ENCODE data around the gene UCN2.

Gene UCN2

DNA sequence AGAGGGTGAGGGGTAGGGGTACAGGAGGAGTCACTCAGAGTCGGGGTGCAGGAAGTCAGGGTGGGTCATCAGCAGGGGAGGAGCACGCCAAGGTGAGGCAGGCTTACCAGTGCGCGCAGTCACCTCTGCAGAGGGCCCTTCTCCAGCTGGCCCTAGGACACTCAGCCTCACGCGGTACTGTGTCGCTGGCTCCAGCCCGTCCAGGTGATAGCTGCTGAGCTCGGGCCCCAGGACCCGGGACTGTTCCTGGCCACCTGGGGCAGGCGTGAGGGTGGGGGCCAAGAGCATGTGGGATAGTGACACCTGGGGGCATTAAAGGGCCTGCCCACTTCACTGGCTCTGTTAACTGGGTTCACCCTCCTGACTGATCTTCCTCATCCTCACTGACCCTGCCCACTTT is 24.1 kb upstream of the UCN2 start:
- TF ChIP-seq TAF1 (IDR thresholded peaks at IDR 0.05; ENCODE audit: low read depth) (no peak), FOXM1 (IDR thresholded peaks at IDR 0.05; ENCODE audit: borderline replicate concordance, low read depth) (no peak), EGR1 (IDR thresholded peaks at IDR 0.05) (no peak), NFIC (IDR thresholded peaks at IDR 0.05) (no peak), TCF12 (IDR thresholded peaks at IDR 0.05; ENCODE audit: low read depth) (no peak), ZBTB7A (IDR thresholded peaks at IDR 0.05; ENCODE audit: low read depth) (no peak), YY1 (IDR thresholded peaks at IDR 0.05; ENCODE audit: low read depth) (no peak), CREB1 (IDR thresholded peaks at IDR 0.05; ENCODE audit: low read depth) (no peak), CEBPB (IDR thresholded peaks at IDR 0.05) (no peak), RAD21 (IDR thresholded peaks at IDR 0.05; ENCODE audit: low read depth) (no peak), EP300 (IDR thresholded peaks at IDR 0.05; ENCODE audit: borderline replicate concordance) (no peak), TEAD4 (IDR thresholded peaks at IDR 0.05) (no peak)
- TF ChIP-seq, protein P1, sequence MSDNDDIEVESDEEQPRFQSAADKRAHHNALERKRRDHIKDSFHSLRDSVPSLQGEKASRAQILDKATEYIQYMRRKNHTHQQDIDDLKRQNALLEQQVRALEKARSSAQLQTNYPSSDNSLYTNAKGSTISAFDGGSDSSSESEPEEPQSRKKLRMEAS (IDR thresholded peaks at IDR 0.05) = no peak
- TF ChIP-seq, protein P2, sequence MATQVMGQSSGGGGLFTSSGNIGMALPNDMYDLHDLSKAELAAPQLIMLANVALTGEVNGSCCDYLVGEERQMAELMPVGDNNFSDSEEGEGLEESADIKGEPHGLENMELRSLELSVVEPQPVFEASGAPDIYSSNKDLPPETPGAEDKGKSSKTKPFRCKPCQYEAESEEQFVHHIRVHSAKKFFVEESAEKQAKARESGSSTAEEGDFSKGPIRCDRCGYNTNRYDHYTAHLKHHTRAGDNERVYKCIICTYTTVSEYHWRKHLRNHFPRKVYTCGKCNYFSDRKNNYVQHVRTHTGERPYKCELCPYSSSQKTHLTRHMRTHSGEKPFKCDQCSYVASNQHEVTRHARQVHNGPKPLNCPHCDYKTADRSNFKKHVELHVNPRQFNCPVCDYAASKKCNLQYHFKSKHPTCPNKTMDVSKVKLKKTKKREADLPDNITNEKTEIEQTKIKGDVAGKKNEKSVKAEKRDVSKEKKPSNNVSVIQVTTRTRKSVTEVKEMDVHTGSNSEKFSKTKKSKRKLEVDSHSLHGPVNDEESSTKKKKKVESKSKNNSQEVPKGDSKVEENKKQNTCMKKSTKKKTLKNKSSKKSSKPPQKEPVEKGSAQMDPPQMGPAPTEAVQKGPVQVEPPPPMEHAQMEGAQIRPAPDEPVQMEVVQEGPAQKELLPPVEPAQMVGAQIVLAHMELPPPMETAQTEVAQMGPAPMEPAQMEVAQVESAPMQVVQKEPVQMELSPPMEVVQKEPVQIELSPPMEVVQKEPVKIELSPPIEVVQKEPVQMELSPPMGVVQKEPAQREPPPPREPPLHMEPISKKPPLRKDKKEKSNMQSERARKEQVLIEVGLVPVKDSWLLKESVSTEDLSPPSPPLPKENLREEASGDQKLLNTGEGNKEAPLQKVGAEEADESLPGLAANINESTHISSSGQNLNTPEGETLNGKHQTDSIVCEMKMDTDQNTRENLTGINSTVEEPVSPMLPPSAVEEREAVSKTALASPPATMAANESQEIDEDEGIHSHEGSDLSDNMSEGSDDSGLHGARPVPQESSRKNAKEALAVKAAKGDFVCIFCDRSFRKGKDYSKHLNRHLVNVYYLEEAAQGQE (IDR thresholded peaks at IDR 0.05; ENCODE audit: low read depth) = no peak
- TF ChIP-seq, protein P3, sequence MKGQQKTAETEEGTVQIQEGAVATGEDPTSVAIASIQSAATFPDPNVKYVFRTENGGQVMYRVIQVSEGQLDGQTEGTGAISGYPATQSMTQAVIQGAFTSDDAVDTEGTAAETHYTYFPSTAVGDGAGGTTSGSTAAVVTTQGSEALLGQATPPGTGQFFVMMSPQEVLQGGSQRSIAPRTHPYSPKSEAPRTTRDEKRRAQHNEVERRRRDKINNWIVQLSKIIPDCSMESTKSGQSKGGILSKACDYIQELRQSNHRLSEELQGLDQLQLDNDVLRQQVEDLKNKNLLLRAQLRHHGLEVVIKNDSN (IDR thresholded peaks at IDR 0.05) = no peak

DNA sequence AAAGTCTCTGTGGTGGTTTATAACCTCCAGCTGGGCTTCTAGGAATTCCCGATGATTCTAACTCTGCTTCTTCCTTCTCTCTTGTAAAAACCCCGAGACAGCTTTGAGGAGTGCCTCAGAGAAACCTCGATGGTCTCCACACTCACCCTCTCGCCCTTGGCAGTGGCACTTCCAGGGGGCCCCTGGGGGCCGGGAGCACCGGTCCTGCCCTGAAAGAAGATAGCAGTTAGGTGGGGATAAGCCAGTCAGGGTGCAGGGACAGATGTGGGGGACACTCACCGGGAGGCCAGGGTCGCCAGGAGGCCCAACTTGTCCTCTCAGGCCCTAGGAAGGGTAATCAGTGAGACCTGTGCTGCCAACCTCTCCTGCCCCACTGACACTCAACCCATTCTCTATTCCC is 21.8 kb upstream of the UCN2 start:
- TF ChIP-seq TEAD4 (IDR thresholded peaks at IDR 0.05) (no peak), TCF12 (IDR thresholded peaks at IDR 0.05; ENCODE audit: low read depth) (no peak), FOXM1 (IDR thresholded peaks at IDR 0.05; ENCODE audit: borderline replicate concordance, low read depth) (no peak), ZBTB7A (IDR thresholded peaks at IDR 0.05; ENCODE audit: low read depth) (no peak), TAF1 (IDR thresholded peaks at IDR 0.05; ENCODE audit: low read depth) (no peak), EP300 (IDR thresholded peaks at IDR 0.05; ENCODE audit: borderline replicate concordance) (no peak), NFIC (IDR thresholded peaks at IDR 0.05) (no peak), CEBPB (IDR thresholded peaks at IDR 0.05) (no peak), EGR1 (IDR thresholded peaks at IDR 0.05) (no peak), YY1 (IDR thresholded peaks at IDR 0.05; ENCODE audit: low read depth) (no peak), CREB1 (IDR thresholded peaks at IDR 0.05; ENCODE audit: low read depth) (no peak), RAD21 (IDR thresholded peaks at IDR 0.05; ENCODE audit: low read depth) (no peak)
- TF ChIP-seq, protein P2 (IDR thresholded peaks at IDR 0.05; ENCODE audit: low read depth) = no peak
- TF ChIP-seq, protein P3 (IDR thresholded peaks at IDR 0.05) = no peak
- TF ChIP-seq, protein P1 (IDR thresholded peaks at IDR 0.05) = no peak

DNA sequence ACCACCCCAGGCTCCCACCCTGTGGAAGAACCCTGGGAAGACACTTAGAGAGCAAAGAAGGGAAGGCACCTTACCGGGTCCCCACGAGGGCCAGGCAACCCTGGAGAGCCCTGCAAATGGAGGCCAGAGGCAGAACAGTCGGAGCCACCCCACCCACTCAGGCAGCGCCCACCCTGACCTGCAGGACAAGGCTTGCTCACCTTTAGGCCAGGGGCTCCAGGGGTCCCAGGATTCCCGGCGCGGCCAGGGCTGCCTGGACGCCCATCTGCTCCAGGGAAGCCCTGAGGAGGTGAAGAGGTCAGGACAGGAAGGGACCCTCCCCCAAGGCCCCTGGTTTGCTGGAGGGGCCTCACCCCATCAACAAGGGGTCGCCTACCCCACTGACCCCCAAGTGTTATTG is 21.3 kb upstream of the UCN2 start:
- TF ChIP-seq EP300 (IDR thresholded peaks at IDR 0.05; ENCODE audit: borderline replicate concordance) (no peak), ZBTB7A (IDR thresholded peaks at IDR 0.05; ENCODE audit: low read depth) (no peak), RAD21 (IDR thresholded peaks at IDR 0.05; ENCODE audit: low read depth) (no peak), TEAD4 (IDR thresholded peaks at IDR 0.05) (no peak), FOXM1 (IDR thresholded peaks at IDR 0.05; ENCODE audit: borderline replicate concordance, low read depth) (no peak), YY1 (IDR thresholded peaks at IDR 0.05; ENCODE audit: low read depth) (no peak), EGR1 (IDR thresholded peaks at IDR 0.05) (no peak), NFIC (IDR thresholded peaks at IDR 0.05) (no peak), TAF1 (IDR thresholded peaks at IDR 0.05; ENCODE audit: low read depth) (no peak), CREB1 (IDR thresholded peaks at IDR 0.05; ENCODE audit: low read depth) (no peak), TCF12 (IDR thresholded peaks at IDR 0.05; ENCODE audit: low read depth) (no peak)
- TF ChIP-seq, protein P2 (IDR thresholded peaks at IDR 0.05; ENCODE audit: low read depth) = no peak
- TF ChIP-seq, protein P1 (IDR thresholded peaks at IDR 0.05) = no peak
- TF ChIP-seq, protein P3 (IDR thresholded peaks at IDR 0.05) = no peak

All from Ishikawa (cell line).